K562 (cell line): ENCODE data around the gene RHPN2. TPM values are rescaled to one million over a fixed set of nuclear protein-coding genes. Genes with fewer than 3 reads are reported as not detected.

Experiments
- ATAC-seq: fragments of 200-7000 bp; cut with Tn5 transposase; 3 replicates; pipeline ENCODE4 v1.9.1; 2020; ENCODE audit warnings: moderate library complexity
- BruUV-seq: library from RNA; stranded (reverse); fragments of 400-500 nt; replicated peaks from 2 replicates; lab custom pipeline; 2021; lab: Mats Ljungman, UMichigan
- CTCF ChIA-PET: fragments of 300-600 bp; formaldehyde crosslinking; extraction: SDS; loops from one replicate; lab custom pipeline; 2021; ENCODE audit warnings: low intra/inter-chr PET ratio; lab: Yijun Ruan, JAX
- POLR2A ChIA-PET: fragments of 300-600, 350-650 bp; sonication (Branson Sonifier 250); formaldehyde crosslinking; extraction: SDS; loops from one replicate; lab custom pipeline; 2021; ENCODE audit warnings: antibody characterized with exemption, inconsistent platforms; lab: Yijun Ruan, JAX
- DNase-seq, 4 experiments: peaks; one replicate each; pipeline versions ENCODE4 v3.0.0 to v3.0.0-alpha.2; 2011 to 2018; ENCODE audit warnings: low spot score in 3 of 4, mixed read lengths in 3 of 4; ENCODE audit errors: extremely low read depth in 1 of 4
- FAIRE-seq: peaks from 2 replicates; lab custom pipeline; 2011; peaks lifted over from hg19 to GRCh38; lab: Jason Lieb, UNC
- H2AFZ ChIP-seq: 2 replicates; pipeline ENCODE4 v1.6.0; 2011; ENCODE audit warnings: low read depth, low read length, control low read depth, inconsistent platforms
- H3K27ac ChIP-seq: fragments of 200-600 bp; 3 replicates; pipeline ENCODE4 v1.8.0; 2011; ENCODE audit warnings: low read depth, mild to moderate bottlenecking, control low read depth, inconsistent platforms, low read length, moderate library complexity, mixed read lengths; ENCODE audit errors: extremely low read depth
- H3K27me3 ChIP-seq, 2 experiments: fragments of 300-600 bp in 1 of 2; 2 replicates in 1 of 2; 3 replicates in 1 of 2; pipeline versions ENCODE4 v1.6.0 to v1.8.0; 2011; ENCODE audit warnings: inconsistent platforms in 2 of 2, low read length in 2 of 2, mild to moderate bottlenecking in 1 of 2, mixed read lengths in 1 of 2, moderate library complexity in 1 of 2; ENCODE audit not compliant: control insufficient read depth in 2 of 2, insufficient read depth in 2 of 2
- H3K36me3 ChIP-seq: fragments of 300-600 bp; 3 replicates; pipeline ENCODE4 v1.8.0; 2011; ENCODE audit warnings: mild to moderate bottlenecking, low read length, inconsistent platforms; ENCODE audit not compliant: control insufficient read depth, insufficient read depth
- H3K4me1 ChIP-seq, 2 experiments: fragments of 200-600 bp in 1 of 2; replicated peaks in 1 of 2; 2 replicates in 1 of 2; 3 replicates in 1 of 2; pipeline versions ENCODE4 v1.5.1 to v1.8.0; 2011; ENCODE audit warnings: inconsistent platforms in 2 of 2, low read length in 2 of 2, mild to moderate bottlenecking in 1 of 2, mixed read lengths in 1 of 2, moderate library complexity in 1 of 2; ENCODE audit not compliant: control insufficient read depth in 2 of 2, insufficient read depth in 2 of 2
- H3K4me2 ChIP-seq: 2 replicates; pipeline ENCODE4 v1.6.1; 2011; ENCODE audit warnings: low read length, control low read depth, inconsistent platforms, mixed read lengths; ENCODE audit not compliant: insufficient read depth
- H3K4me3 ChIP-seq: fragments of 200-600 bp; sonication (generic), shearing (Covaris generic); 2 replicates; pipeline ENCODE4 v1.5.1; 2016; ENCODE audit warnings: control low read depth, inconsistent platforms
- H3K79me2 ChIP-seq: fragments of 200-600 bp; 3 replicates; pipeline ENCODE4 v1.8.0; 2011; ENCODE audit warnings: low read length, inconsistent platforms; ENCODE audit not compliant: control insufficient read depth, insufficient read depth
- H3K9ac ChIP-seq, 2 experiments: 2 replicates each; pipeline versions ENCODE4 v1.6.0 to v1.6.1; 2011; ENCODE audit warnings: low read depth in 2 of 2, low read length in 2 of 2, control low read depth in 1 of 2, inconsistent platforms in 1 of 2, mild to moderate bottlenecking in 1 of 2, mixed read lengths in 1 of 2; ENCODE audit not compliant: insufficient read depth in 1 of 2
- H3K9me1 ChIP-seq: one replicate; pipeline ENCODE4 v1.6.0; 2011; ENCODE audit warnings: inconsistent platforms, mild to moderate bottlenecking, low read length, moderate library complexity; ENCODE audit not compliant: control insufficient read depth, insufficient read depth
- H3K9me3 ChIP-seq: replicated peaks from 2 replicates; pipeline ENCODE4 v1.5.1; 2011; ENCODE audit warnings: low read depth, low read length, inconsistent platforms; ENCODE audit not compliant: control insufficient read depth, insufficient read depth
- H4K20me1 ChIP-seq: replicated peaks from 2 replicates; pipeline ENCODE4 v1.6.1; 2011; ENCODE audit warnings: low read length, inconsistent platforms, mixed read lengths; ENCODE audit not compliant: control insufficient read depth, insufficient read depth
- ATF1 ChIP-seq, 2 experiments: fragments of 450-650 bp in 1 of 2; IDR thresholded peaks; 2 replicates each; pipeline ENCODE4 v1.6.1; 2016; ENCODE audit warnings: missing compliant biosample characterization in 1 of 2, missing genetic modification characterization in 1 of 2
- HEY1 ChIP-seq: fragments of 250-450 bp; sonication (Bioruptor Pico); IDR thresholded peaks from 2 replicates; pipeline ENCODE4 v1.5.0; 2020; ENCODE audit warnings: mild to moderate bottlenecking, moderate library complexity, borderline replicate concordance
- POLR2G ChIP-seq: fragments of 200-400 bp; formaldehyde crosslinking; IDR thresholded peaks from 2 replicates; pipeline ENCODE4 v1.6.1; 2017; ENCODE audit warnings: low read depth, mild to moderate bottlenecking, antibody characterized with exemption, low read length, moderate library complexity
- ZNF121 ChIP-seq: sonication (generic); formaldehyde crosslinking; conservative IDR thresholded peaks from 2 replicates; pipeline ENCODE4 v1.8.0; 2022; ENCODE audit warnings: missing genetic modification reagents
- WGBS: fragments of 100-300 bp; shearing (Covaris generic); methylation state at CpG from one replicate; pipeline ENCODE4 v1.1.6; 2016; ENCODE audit warnings: low coverage, mixed read lengths; ENCODE audit not compliant: insufficient coverage; ENCODE audit errors: missing lambda C conversion rate; 5-methylcytosine and 5-hydroxymethylcytosine counted together
- in situ Hi-C: fragments of 300-500 bp; cut with MboI; formaldehyde crosslinking; loops from 4 replicates; pipeline ENCODE4 v1.15.0; 2018; ENCODE audit warnings: inconsistent platforms, mixed read lengths
- intact Hi-C: fragments of 100-400 bp; cut with micrococcal nuclease; formaldehyde crosslinking; loops from 2 replicates; pipeline ENCODE4 v1.14.2; 2022
- polyA plus RNA-seq, 8 experiments: library from polyadenylated mRNA; depleted of rRNA in 4 of 8; stranded (reverse) in 5 of 8; unstranded in 3 of 8; fragments of >200 nt; fragmentation: Nextera tagmentation in 2 of 8; fragmentation: Illumina TruSeq in 1 of 8; extraction: Ambion mirVana in 2 of 8; extraction: Trizol in 1 of 8; gene quantifications; 2 replicates each; pipeline versions ENCODE4 v1.2.1 to v1.2.3, GENCODE V29; 2011 to 2014; ENCODE audit warnings: inconsistent platforms in 1 of 8, missing spikeins in 1 of 8
- total RNA-seq, 7 experiments: library from RNA; depleted of rRNA in 6 of 7; stranded (reverse); fragments of >200 nt in 6 of 7; fragmentation: Illumina TruSeq in 2 of 7; extraction: Trizol in 2 of 7; gene quantifications; 2 replicates each; pipeline versions ENCODE4 v1.2.1 to v1.2.3, GENCODE V29; 2011 to 2021; ENCODE audit warnings: low replicate concordance in 1 of 7
- TF ChIP-seq, protein P1 (sequence below): fragments of 250-450 bp; sonication (Bioruptor Pico); IDR thresholded peaks from 2 replicates; pipeline ENCODE4 v1.5.0; 2021; ENCODE audit warnings: mild to moderate bottlenecking, borderline replicate concordance

Gene RHPN2
- total and polyA plus RNA-seq, 9 of the 15 experiments (the other 6 are each of a cell fraction or from before 2014, with no cell fraction given) = 0.63 to 9.9 (median 3.2) TPM

DNA sequence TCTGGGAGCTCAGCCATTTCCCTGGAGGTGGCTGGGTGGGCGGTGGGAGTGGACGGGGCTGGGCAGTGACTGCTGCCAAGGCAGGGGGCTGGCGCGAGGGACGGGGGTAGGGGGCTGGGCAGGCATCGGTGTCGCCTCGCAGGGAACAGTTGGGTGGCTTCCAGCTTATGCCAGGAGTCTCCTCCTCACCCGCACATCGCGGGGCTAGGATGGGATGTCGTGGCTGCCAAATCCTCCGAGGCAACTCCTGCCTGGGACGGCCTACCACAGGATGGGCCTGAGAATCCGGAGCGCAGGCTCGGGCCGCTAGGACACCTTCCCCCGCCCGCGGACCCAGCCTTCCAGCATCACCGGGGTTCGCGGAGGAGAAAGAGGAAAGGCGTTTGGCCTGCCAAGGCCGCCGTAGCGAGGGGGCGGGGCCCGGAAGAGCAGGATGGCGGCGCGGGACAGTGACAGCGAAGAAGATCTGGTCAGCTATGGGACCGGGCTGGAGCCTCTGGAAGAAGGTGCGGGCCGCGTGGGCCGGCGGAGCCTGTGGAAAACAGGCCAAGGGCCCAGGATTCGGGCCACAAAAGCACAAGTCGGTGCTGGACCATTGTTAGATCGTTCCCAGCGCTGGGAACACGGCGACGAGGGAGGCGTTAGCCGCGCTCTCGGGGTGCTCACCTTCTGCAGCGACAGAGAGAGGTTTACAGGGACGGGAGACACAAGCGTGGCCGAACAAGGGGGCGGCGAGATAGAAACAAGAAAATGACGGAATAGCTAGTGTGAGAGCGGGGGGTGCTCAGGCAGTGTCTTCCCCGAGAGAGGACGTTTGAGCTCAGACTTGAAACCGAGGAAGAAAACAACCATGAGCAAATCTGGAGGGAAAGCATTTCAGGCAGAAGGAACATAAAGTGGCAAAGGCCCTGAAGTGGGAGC lies 16.3 kb upstream of the RHPN2 start, which contains the start of gene GPATCH1 (continued):
- TF ChIP-seq, protein P1, sequence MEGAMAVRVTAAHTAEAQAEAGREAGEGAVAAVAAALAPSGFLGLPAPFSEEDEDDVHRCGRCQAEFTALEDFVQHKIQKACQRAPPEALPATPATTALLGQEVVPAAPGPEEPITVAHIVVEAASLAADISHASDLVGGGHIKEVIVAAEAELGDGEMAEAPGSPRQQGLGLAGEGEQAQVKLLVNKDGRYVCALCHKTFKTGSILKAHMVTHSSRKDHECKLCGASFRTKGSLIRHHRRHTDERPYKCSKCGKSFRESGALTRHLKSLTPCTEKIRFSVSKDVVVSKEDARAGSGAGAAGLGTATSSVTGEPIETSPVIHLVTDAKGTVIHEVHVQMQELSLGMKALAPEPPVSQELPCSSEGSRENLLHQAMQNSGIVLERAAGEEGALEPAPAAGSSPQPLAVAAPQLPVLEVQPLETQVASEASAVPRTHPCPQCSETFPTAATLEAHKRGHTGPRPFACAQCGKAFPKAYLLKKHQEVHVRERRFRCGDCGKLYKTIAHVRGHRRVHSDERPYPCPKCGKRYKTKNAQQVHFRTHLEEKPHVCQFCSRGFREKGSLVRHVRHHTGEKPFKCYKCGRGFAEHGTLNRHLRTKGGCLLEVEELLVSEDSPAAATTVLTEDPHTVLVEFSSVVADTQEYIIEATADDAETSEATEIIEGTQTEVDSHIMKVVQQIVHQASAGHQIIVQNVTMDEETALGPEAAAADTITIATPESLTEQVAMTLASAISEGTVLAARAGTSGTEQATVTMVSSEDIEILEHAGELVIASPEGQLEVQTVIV (CRISPR knock-in tag) = no peak
- TF ChIP-seq POLR2G (peak; percentile 93), ATF1 (CRISPR knock-in tag; IDR thresholded peaks at IDR 0.05) (peak; percentile 50; the same call in 1 of the 2 replicates), ATF1 (tag; IDR thresholded peaks at IDR 0.05) (peak; percentile 75)

DNA sequence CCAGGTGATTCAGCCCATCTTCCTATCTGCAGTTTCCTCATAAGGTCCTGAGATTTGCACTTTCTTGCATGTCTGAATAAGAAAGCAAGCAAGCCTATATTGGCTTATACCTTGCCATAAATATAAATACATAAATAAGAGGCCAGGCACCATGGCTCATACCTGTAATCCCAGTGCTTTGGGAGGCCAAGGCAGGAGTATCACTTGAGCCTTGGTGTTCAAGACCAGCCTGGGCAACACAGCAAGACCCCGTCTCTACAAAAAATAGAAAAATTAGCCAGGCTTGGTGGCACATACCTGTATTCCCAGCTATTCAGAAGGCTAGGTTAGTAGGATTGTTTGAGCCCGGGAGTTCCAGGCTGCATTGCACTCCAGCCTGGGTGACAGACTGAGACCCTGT lies 10.8 kb upstream of the RHPN2 start:
- Histone ChIP-seq H3K4me1 (peaks cover under 1 to 12% of the 10 kb centered on the region in 2 experiments; a peak in 2 of 5 replicates), H3K4me2 (no peak overlapping the region), H3K27me3 (peaks cover 0 to 5% of the 10 kb centered on the region in 2 experiments; a peak in 1 of 5 replicates), H2AFZ (no peak overlapping the region), H3K4me3 (no peak overlapping the region), H3K9ac (no peak overlapping the region), H3K9me1 (no peaks in the 10 kb centered on the region), H3K9me3 (no peaks in the 10 kb centered on the region), H3K79me2 (no peaks in the 10 kb centered on the region), H3K36me3 (no peaks in the 10 kb centered on the region), H4K20me1 (no peaks in the 10 kb centered on the region), H3K27ac (no peak overlapping the region)
- in situ Hi-C loops = no loop called here
- no TSS peak for BruUV-seq
- intact Hi-C loops = no loop called here
- ChIA-PET CTCF (no interaction called here), POLR2A (no interaction called here)
- DNase-seq = no peak
- WGBS = 15% methylated on average over 2 of the region's 2 CpGs
- TF ChIP-seq ZNF121 (CRISPR knock-in tag) = peak; percentile 24; the same call in 1 of the 2 replicates
- no peak for TF ChIP-seq HEY1 (CRISPR knock-in tag)
- FAIRE-seq = no peak
- no peak for ATAC-seq
